HG03460 (cell line): Measurements from ENCODE around the gene EPHA3.

Source experiments
- ATAC-seq: cut with Tn5 transposase; IDR thresholded peaks from one replicate; pipeline ENCODE4 v1.9.1; 2021; ENCODE audit not compliant: unreplicated experiment

EPHA3 gene

DNA sequence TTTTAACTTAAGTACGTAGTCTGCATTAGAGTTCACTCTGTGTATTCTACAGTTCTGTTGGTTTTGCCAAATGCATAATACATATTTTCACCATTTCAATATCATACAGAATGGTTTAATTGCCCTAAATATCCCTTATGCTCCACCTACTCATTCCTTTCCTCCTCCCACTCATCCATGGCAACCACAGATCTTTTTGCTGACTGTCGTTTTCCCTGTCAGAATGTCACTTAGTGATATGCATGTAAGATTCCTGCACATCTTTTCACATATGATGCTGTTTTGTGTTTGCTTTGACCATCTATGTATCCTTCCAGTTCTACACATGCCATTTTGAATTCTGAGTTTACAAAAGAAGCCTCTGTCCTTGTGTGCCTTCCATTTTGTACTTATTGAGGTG, 36.7 kb downstream of the EPHA3 start:
- no peak for ATAC-seq

DNA sequence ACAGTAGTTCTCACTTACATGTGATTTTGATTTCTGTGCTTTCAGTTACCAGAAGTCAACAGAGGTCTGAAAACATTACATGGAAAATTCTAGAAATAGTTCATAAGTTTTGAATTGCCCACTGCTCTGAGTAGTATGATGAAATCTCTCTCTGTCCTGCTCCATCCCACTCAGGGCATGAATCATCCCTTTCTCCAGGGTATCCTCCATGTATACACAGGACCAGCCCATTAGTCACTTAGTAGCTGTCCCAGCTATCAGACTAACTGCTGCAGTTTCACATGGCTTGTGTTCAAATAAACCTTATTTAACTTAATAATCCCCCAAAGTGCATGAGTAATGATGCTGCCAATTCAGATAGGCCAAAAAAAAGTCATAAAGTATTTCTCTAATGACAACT, 38.6 kb downstream of the EPHA3 start:
- ATAC-seq, result no peak

DNA sequence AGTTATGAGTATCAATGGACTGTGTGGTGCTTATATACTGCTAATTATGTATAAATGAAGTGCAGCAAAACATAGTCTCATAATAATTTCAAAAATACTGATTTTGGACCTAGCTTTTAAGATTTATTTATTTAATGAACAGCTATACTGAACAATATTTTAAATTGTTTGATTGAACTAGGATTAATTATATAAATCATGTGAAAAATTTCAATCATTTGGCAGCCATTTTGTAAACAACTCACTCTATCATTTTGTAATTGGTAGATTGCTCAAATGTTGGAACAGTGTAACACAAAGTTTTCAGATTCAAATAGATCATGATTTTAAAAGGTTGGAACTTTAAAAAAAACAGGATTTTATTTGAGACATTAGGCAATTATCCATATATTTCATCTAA, 47.0 kb downstream of the EPHA3 start:
- no peak for ATAC-seq

DNA sequence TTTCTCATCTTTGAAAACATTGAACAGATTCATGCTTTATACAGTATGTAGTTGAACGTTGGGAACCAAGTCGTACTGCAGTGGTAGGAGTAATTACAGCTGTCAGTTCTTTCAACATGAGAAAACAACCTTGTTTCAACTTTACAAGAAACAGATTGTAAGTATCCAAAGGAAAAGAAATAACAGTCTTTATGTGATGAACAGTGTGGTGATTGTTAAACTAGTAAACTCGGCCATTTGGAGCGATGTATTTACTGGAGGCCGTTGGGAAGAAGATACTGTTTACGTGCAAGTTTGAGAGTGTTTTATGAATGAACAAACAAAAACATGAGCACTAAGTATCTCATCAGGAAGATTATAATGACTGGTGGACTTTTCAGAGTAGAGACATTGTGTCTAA, 48.4 kb downstream of the EPHA3 start:
- ATAC-seq, result no peak

DNA sequence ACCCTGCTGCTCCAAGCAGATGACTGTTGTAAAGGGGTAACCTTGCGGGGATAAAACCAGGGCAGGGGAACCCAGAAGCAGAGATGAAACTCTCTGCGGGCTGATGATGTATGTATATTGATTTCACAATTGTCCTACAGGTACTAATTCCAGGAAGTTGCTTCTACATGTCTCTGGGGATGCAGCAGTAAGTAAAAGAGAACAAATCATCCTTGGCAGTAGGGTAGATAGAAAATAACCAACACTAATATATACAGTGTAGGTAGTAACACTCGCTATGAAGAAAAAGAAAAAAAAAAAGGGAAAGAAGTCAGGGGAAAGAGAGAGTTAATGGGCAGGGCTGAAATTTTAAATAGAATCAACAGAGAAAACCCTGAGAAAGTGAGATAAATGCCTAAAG, 50.2 kb downstream of the EPHA3 start:
- no peak for ATAC-seq

DNA sequence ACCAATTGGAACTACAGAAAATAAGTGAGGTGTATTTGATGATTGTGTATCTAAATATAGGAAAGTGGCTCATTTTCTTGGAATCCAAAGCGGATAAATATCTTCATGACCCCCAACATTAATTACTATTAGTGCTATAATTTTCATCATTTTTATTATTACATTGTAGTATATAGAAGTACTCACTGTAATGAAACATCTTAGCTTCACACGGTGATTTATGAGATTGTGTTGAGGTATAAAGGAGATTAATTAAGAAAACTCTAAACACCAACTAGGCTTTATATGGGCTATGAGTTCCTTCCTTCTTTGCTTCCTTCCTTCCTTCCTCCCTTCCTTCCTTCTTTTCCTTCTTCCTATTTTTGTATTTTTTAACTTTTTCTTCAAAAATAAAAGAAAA, 52.2 kb downstream of the EPHA3 start:
- ATAC-seq, result no peak

DNA sequence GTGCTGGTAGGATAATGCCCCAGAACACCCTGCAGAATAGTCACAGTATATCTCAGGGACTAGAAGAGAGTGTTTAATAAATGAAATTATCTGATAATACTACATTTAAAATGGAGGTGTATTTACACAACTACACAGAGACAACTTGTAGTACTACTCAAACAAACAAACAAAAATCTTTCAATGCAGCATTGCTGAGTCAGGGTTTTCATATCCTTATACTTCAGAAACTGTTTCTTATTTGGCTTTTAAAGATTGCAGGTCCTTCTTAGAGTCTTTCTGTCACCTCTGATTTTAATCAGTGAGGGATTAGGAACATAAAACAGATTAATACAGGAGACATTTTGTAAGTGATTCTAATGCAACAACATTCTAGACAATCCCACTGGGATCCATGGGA, 57.4 kb downstream of the EPHA3 start:
- ATAC-seq, result no peak

DNA sequence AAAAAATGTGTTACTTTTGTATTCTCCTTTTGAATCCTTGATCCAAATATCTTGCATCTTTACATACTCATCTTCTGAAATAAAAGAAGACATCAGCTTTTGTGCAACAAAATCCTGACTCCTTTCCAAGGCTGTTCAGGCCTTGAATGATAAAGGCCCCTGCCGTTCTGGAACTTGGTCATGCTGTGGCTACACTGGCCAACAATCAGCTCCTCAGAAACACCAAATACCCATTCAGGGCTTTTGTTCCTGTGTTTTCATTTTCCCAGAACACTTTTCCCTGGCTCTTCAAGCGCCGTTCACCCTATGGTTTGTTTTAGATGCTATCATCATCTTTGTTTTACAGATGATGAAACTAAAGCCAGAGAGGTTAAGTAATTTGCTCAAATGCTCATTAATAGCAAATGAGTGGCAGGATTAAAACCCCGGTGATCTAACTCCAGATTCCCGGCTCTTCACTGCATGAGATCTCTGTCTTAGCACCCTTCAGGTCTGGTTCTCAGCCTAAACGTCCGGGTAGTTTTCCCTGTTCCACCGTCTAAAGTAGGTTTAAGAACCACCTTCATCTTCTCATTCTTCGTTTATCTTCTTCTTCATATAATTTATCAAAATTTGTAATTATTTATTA, 58.3 kb downstream of the EPHA3 start:
- ATAC-seq, result no peak

DNA sequence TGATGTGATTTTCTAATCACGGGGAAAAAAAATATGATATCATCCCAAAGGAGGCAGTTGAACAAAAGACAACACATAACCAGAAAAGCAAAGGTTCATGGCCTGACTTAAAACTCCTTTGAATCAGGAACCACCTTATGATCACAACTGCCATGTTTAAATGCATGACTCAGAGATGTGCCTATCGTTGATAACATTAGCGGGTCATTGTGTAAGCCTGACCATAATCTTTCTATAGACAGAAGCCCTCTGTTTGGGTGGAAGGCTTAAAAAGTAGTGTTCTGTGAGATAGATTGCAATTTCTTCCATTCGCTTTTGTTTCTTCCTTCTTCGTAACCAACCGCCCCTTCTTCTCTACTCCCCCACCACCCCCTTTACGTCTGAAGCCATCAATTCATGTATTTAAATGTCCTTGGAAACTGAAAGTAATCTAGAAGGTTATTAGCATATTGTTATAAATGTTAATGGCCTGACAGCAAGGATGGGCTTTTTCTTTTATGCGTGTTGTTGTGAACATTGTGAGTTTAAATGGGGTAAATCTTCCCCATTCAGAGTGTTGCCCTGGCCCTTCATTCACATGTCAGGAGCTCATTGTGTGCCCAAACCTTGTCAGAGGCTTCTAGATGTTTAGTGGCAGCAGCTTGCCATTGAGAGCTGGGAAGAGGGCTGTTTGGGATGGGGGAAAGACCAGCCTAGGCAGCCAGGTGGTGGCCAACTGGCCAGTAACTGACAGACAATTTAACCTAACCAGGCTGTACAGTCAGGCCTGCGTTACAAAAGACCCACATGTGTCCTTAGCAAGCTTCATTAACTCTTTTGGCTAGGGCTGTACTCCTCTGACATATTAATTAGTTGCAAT, 64.5 kb downstream of the EPHA3 start:
- ATAC-seq, result no peak

DNA sequence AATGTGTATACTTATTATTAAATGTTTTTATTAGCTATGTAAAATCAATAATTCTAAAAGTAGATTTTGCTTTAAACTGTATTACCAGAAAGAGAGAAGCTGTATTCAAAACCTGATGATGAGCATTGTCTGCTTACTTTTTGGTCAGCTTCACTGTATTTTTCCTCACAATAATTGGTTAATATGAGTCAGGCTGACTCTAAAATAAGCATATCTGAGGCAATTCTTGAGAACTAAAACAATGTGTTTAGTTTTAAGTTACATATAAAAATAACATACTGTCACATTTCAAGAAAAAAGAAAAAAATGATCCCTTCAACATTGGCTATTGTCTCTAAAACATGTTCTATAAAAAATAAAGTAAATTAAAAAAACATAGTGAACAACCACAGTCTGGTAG, 66.1 kb downstream of the EPHA3 start:
- ATAC-seq, result no peak

DNA sequence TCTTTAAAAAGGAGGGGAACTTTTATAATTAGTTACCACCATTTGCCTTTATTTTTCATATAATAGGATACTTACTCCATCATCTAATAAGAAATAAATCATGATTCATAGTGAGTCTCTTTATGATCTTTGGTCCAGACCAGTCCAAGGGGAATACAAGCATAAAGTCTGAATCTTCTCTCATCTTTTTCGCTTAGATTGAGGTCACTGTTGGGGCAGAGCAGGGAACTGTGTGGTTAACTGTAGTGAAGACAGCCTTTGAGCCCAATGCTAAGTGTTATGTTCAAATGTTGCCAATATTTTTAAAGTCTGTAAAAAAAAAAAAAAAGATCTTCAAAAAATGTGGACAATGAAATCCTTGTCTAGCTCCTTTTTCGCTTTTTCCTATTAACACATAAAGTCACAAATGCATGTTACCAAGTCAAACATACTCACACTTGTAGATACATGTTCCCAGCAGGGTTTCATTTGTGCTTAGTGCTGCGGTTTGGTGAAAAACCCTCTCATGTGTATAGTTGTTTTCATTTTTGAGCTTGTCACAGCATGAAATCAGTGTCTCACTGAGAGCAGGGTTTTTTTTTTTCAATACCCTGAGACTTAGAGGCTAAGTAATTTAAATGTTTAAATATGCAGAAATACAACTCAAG, 72.1 kb downstream of the EPHA3 start:
- ATAC-seq, result no peak

DNA sequence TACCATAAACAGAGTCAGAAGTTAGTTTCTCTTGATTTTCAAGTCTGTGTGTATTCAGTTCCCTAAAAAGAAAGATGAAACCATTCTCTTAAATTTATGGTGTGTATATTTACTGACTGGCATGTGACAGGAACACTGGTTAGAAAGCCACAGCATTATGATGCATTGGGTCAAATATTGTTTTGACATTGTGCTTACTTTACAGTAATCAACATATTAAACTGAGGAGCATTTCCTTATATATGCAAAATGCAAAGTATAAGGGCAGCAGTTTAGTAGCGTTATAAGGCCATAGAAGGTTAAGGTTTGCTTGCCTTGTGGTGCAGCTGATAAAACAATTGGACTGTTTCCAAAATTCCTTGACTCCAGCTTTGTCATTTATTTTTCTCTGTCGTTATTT, 72.9 kb downstream of the EPHA3 start:
- ATAC-seq, result no peak

DNA sequence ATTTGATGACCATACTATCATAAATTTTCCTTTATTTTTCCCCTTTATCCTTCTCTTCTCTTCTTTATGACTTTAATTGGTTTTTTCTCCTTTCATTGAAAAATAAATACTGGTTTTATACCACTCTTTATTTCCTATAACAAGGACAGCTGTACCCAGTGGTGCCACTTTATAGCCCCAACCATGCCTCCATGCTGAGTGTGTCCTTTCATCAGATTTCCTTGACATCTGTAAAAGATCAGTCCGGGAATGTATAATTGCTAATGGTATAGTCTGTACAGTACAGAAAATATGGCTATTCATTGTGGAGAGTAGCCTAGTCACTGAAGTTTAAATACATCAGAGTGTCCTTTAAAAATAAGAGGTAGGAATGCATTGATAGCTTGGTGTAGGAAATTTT, 74.6 kb downstream of the EPHA3 start:
- ATAC-seq, result no peak

DNA sequence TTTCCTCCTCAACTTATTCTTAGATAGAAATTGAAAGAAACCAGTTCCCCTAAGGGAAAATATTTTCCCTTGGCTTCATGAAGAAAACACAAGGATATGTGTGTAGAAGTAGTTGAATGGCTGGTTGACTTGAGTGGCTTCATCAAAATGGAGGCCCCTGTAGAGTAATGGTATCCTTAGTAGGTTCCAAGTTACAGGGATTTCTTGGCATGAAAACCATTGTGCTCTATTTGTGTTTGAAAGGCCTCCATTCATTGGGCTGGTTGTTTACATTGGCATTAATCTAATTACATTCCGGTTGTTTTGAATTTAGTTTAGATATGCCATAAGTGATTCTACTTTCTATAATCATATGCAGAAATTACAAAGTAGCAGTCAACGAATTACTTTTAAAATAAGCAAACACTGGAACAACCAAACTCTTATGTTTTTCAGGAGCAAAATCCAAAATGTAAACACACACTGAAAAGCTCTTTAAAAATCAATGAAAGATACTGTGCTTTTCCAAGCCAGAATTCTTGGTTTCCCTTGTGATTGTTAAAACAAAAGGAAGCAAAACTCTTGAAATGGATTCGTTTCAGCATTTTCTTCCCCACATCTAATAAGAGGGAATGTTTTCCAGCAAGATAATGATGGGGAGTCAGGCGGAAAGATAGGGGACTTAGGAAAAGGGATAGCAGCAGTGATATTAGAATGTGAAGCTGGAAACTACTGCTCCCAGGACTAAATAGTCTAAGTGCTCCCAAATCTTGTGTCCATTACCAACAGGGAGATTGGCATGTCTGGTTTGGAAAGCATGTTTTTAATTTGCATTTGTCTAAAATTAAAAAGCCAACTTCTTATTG, 77.0 kb downstream of the EPHA3 start:
- no peak for ATAC-seq

DNA sequence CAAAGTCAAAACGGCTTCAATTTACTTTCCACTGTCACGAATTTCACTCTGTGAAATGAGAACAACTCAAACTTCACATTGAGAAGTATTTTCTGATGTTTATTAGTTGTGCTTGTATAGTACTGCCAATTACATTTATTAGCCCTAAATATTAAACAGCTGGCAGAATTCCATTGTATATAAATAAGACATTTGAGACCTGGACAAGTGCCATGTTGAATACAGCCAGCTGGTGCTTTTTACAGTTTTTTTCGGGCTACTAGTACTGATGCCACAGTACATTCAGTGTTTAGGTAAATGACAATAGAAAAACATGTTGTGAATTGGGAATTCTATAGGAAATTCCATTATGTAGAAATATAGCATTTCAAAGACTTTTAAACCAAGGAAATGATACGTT, 79.0 kb downstream of the EPHA3 start:
- ATAC-seq, result no peak

DNA sequence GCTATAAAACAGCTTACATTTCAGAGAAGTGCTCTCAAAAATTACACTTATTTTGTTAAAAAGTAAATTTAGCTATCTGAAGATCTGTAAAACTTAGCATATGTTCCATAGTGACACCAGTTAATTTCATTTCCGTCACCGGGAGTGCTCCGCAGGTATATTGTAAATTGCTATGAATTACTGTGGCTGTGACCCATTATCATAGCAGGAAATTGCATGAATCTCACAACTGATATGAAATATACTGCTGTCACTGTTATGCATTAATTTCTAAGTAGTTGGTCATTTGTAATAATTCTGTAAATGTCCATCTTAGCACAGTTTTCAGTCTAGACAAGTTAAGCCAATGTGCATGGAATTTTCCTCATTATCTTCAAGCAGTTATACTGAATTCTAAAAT, 91.2 kb downstream of the EPHA3 start:
- ATAC-seq, result no peak

DNA sequence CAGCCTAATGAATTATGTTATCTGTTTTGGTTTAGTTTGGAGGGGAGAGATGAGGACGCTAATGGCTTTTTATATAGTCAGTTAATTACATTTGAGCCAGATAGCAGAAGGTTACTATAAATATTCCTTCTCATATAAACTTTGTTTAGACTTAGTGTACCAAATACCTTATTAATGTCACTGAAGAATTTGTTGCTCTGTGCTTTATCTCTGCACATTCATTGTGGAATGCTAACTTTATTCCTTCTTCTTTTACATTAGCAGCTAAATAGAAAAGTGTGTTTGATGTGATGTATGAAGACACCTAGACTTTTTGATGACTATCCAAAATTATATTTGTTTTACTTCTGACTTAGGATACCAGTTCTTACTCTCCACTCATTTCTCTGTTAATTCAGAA, 105.2 kb downstream of the EPHA3 start:
- no peak for ATAC-seq

DNA sequence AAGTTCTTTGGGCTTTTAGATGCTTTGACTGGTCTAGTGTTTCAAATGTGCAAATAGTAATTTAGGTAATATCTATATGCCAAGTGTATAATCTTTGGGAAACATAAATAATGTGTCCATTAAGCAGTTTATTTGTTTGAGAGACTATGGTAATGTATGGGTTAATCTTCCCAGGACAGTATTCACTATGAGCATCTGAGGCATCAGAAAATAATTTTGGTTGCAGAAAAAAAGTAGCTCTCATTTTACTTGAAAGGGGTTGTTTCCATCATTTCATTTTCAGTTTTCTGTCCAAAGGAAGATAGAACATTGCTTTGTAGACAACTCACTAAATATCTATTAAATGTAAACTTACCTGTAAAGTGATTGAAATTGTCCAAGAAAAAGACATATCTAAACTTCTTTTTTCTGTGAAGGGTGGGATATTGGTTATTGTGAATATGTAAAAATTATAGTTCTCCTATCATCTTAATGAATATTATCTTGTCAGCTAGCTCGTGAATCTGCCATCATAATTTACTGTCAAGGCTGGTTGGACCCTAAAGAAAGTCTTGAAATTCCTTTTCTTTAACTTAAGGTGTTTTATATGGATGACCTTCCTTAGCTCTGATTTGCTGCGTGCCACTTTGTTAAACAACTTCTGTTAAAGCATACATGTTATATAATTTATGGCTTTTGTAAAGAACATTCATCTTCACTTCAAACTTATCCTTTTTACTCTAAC, 108.8 kb downstream of the EPHA3 start:
- no peak for ATAC-seq

DNA sequence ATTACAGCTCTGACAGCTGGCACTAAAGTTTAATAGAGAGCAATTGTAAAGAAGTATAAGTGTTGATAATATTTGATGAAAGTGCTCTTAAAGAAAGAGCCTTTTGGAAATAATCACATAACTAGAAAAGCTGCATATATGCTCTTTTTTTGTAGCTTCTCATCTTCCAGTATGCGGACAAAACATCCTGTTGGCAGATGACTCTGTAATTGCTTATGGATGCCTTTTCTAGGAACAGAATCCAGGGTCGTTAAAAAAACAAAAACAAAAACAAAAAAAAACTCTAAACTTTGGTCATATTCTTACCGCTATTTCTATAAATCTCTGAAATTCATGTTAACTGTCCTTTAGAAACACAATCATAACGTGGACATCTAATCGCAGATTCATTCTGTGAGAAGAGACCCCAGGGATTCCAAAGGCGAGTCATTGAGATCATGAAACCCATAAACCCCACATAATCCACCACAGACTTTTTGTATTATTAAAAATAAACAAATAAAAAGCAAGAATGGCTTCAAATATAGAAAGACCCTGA, 109.8 kb downstream of the EPHA3 start:
- no peak for ATAC-seq

DNA sequence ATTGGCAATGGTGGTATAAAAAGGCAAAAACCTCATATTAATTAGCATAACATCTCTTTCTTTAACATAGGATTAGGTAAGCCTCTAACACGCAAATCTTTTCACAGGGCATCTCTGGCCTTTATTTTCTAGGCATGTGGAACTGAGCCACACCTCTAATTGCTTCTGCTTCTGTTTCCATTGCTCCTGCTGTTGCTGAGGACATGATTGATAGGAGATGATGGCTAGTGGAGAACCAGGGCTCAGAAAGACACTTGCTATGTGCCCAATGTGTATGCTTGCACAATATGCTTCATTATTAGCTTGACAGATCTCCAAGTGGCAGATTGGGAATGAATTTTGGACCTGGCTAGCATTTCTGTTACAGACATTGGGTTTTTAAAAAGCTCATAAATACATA, 114.5 kb downstream of the EPHA3 start:
- no peak for ATAC-seq
